ENCODE data around the gene CD47. TPM values are rescaled to one million over a fixed set of nuclear protein-coding genes. Genes with fewer than 3 reads are reported as not detected.

CD47 gene
- total and polyA plus RNA-seq, 8 donors = 142 to 356 (median 187) TPM

DNA sequence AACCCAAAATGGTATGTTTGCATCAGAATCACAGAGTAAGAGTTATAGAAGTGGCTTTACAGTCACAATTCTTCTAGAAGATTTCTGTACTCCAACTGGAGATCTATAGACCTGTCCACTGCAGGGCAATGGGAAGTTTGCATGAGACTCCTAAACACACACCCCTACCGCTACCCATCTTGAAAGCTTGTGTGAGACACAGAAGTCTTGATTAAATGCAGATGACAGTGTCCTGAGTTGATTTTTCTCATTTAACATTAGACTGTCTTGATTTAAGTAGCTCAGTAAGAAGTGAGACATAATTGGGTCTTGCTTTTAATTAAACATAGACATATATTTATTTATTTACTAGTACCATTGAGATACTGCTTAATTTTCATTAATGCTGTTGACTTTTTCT is 54.4 kb downstream of the CD47 start:
- Histone ChIP-seq H3K27ac (peak overlapping the region in 1 of 2 donors; percentile 45), H3K36me3 (peaks cover 0 to 47% of the 10 kb centered on the region in 2 donors), H3K4me3 (no peak overlapping the region), H3K27me3 (no peaks in the 10 kb centered on the region), H3K4me1 (peaks cover 0 to 35% of the 10 kb centered on the region in 2 donors), H3K9me3 (no peaks in the 10 kb centered on the region)
- DNase-seq (no peak), ATAC-seq (no peak)
- TF ChIP-seq, protein P1, sequence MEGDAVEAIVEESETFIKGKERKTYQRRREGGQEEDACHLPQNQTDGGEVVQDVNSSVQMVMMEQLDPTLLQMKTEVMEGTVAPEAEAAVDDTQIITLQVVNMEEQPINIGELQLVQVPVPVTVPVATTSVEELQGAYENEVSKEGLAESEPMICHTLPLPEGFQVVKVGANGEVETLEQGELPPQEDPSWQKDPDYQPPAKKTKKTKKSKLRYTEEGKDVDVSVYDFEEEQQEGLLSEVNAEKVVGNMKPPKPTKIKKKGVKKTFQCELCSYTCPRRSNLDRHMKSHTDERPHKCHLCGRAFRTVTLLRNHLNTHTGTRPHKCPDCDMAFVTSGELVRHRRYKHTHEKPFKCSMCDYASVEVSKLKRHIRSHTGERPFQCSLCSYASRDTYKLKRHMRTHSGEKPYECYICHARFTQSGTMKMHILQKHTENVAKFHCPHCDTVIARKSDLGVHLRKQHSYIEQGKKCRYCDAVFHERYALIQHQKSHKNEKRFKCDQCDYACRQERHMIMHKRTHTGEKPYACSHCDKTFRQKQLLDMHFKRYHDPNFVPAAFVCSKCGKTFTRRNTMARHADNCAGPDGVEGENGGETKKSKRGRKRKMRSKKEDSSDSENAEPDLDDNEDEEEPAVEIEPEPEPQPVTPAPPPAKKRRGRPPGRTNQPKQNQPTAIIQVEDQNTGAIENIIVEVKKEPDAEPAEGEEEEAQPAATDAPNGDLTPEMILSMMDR (IDR thresholded peaks at IDR 0.05) = no peak
- intact Hi-C loops (cut with DNase I) = no loop called here

DNA sequence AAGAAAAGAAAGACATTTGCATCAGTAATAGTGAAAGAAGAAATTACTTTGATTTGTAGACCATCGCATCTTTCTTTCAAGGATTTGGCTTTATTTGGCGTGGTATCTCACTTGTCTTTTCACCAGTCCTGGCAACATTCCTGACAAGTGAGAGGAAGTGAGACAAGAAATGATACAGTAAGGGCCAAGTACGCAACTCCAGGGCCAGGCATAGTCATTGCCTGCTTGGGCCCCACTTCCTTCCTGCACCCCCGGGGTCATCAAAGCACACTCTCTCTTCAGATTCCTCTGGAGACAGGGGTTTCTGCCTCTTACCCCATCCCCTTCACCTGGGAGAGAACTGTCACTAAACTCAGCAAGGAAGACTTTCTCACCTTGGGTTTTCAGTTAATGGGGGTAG is 55.1 kb downstream of the CD47 start:
- peaks cover 0 to 46% of the 10 kb centered on the region in 2 donors for H3K36me3 ChIP-seq
- H3K4me1 ChIP-seq = peaks cover 0 to 35% of the 10 kb centered on the region in 2 donors
- intact Hi-C loops (cut with DNase I) = no loop called here
- no peak overlapping the region for H3K4me3 ChIP-seq
- H3K27me3 ChIP-seq = no peaks in the 10 kb centered on the region
- H3K27ac ChIP-seq = no peak overlapping the region
- DNase-seq (no peak), ATAC-seq (no peak)
- TF ChIP-seq, protein P1 (IDR thresholded peaks at IDR 0.05) = no peak
- no peaks in the 10 kb centered on the region for H3K9me3 ChIP-seq

DNA sequence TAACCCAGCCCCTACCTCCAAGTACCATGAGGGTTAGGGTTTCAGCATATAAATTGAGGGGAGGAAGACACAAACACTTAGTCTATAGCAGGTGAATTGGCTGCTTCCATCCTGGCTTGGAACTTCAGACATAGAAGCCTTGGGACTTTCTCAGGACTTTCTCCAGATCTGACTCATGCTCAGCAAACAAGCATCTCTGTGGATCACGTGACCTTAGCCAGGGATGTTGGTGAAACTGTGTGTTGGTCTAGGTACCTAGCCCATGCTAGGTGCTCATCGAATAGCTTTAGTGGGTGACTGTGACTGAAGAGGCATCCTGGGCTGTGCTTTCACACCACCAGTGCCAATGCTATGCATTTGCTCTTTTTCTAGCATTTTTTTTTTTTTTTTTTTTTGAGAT is 58.9 kb downstream of the CD47 start:
- TF ChIP-seq, protein P1 (IDR thresholded peaks at IDR 0.05) = no peak
- Histone ChIP-seq H3K27me3 (no peaks in the 10 kb centered on the region), H3K27ac (no peak overlapping the region), H3K4me3 (no peak overlapping the region), H3K36me3 (peaks cover 0 to 25% of the 10 kb centered on the region in 2 donors), H3K9me3 (peaks cover 0 to 2% of the 10 kb centered on the region in 2 donors), H3K4me1 (peaks cover 0 to 21% of the 10 kb centered on the region in 2 donors)
- intact Hi-C loops (cut with DNase I) = no loop called here
- peak; percentile 30 for ATAC-seq
- no peak for DNase-seq

DNA sequence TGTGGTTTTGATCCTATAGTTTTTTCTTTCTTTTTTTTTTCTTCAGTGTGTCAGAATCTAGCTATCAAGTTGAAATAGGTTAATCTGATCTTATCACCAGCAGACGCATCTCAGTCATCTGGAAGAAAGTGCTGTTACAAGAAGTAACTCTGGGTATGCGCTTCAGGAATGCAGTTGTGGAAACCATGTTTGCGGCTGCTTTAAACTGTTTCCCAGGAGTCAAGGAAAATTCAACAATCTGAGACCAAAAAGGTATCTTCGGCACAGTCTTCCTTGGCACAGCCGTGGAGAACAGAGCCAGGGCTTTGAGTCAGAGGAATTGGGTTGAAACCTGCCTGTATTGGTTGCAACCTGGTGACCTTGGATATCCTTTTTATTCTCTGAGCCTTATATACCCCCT is 59.9 kb downstream of the CD47 start:
- intact Hi-C loops (cut with DNase I) = no loop called here
- H3K4me1 ChIP-seq = peaks cover 0 to 12% of the 10 kb centered on the region in 2 donors
- no peaks in the 10 kb centered on the region for H3K27me3 ChIP-seq
- H3K4me3 ChIP-seq = no peak overlapping the region
- H3K36me3 ChIP-seq = peaks cover 0 to 25% of the 10 kb centered on the region in 2 donors
- TF ChIP-seq, protein P1 (IDR thresholded peaks at IDR 0.05) = no peak
- no peak for ATAC-seq
- H3K9me3 ChIP-seq = peaks cover 0 to 2% of the 10 kb centered on the region in 2 donors
- no peak overlapping the region for H3K27ac ChIP-seq
- no peak for DNase-seq

DNA sequence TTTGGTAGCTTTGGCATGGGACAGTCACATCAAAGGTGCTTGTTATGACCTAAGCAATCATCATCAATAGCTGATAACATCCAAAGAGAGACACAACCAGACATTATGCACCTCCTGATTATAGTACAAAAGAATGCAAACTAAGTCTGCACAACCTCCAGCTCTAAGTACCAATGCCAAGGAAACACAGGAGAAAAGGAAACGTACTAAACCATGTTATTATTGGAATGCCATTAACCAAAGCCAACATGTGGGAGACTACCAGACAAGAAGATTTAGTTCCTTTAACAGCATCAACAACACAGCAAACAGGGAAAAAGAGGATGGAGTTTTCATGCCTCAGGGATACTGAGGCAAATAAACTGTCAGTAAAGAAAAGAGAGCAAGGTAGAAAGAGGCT is 61.4 kb downstream of the CD47 start:
- intact Hi-C loops (cut with DNase I) = loop anchor here in 1 of 2 donors (10.0 kb wide), 1 partner anchor 55 kb away; no protein-coding TSS in a partner anchor
- Histone ChIP-seq H3K4me1 (no peaks in the 10 kb centered on the region), H3K27ac (no peak overlapping the region), H3K36me3 (peaks cover 0 to 25% of the 10 kb centered on the region in 2 donors), H3K4me3 (no peak overlapping the region), H3K27me3 (no peaks in the 10 kb centered on the region), H3K9me3 (peaks cover 0 to 2% of the 10 kb centered on the region in 2 donors)
- DNase-seq (no peak), ATAC-seq (no peak)
- TF ChIP-seq, protein P1 (IDR thresholded peaks at IDR 0.05) = no peak

Data from left lung (tissue), 10 donors.